GM12878 (cell line): ENCODE results near the gene CTPS1. TPM values are rescaled to one million over a fixed set of nuclear protein-coding genes. Genes with fewer than 3 reads are reported as not detected.

Source experiments
- ATAC-seq: fragments of 200-7000 bp; cut with Tn5 transposase; 3 replicates; pipeline ENCODE4 v1.9.1; 2020; ENCODE audit warnings: mild to moderate bottlenecking, moderate library complexity
- BruUV-seq: library from RNA; stranded (reverse); fragments of 400-500 nt; replicated peaks from 2 replicates; lab custom pipeline; 2021; lab: Mats Ljungman, UMichigan
- CTCF ChIA-PET: fragments of 300-600 bp; sonication (Branson Sonifier 250); formaldehyde crosslinking; extraction: SDS; loops from one replicate; lab custom pipeline; 2021; ENCODE audit warnings: inconsistent platforms; lab: Yijun Ruan, JAX
- POLR2A ChIA-PET: fragments of 350-600 bp; formaldehyde crosslinking; extraction: SDS; loops from one replicate; lab custom pipeline; 2021; ENCODE audit warnings: inconsistent platforms; lab: Charles Lee
- RAD21 ChIA-PET: fragments of 300-600 bp; sonication (Branson Sonifier 250); formaldehyde crosslinking; loops from one replicate; lab custom pipeline; 2023; ENCODE audit warnings: antibody characterized with exemption; ENCODE audit not compliant: unreplicated experiment; lab: Charles Lee
- SMC1A ChIA-PET: fragments of 300-600 bp; sonication (Branson Sonifier 250); formaldehyde crosslinking; loops from one replicate; lab custom pipeline; 2023; ENCODE audit not compliant: unreplicated experiment, uncharacterized antibody; lab: Charles Lee
- DNase-seq: peaks from one replicate; pipeline ENCODE4 v3.0.0-alpha.2; 2011; ENCODE audit warnings: low read depth, low spot score
- FAIRE-seq: peaks from 3 replicates; lab custom pipeline; 2011; peaks lifted over from hg19 to GRCh38; lab: Jason Lieb, UNC
- H2AFZ ChIP-seq: 2 replicates; pipeline ENCODE4 v1.6.0; 2011; ENCODE audit warnings: low read depth, low read length, control low read depth; ENCODE audit not compliant: control insufficient read depth
- H3K27ac ChIP-seq: 2 replicates; pipeline ENCODE4 v1.5.1; 2011; ENCODE audit warnings: control low read depth; ENCODE audit not compliant: control insufficient read depth, insufficient read depth
- H3K27me3 ChIP-seq, 2 experiments: replicated peaks in 1 of 2; 2 replicates each; pipeline versions ENCODE4 v1.6.0 to v1.6.1; 2011; ENCODE audit warnings: low read length in 1 of 2; ENCODE audit not compliant: control insufficient read depth in 2 of 2, insufficient read depth in 2 of 2
- H3K36me3 ChIP-seq, 2 experiments: 2 replicates each; pipeline ENCODE4 v1.5.1; 2011; ENCODE audit warnings: low read length in 1 of 2; ENCODE audit not compliant: control insufficient read depth in 2 of 2, insufficient read depth in 2 of 2
- H3K4me1 ChIP-seq: 2 replicates; pipeline ENCODE4 v1.6.1; 2011; ENCODE audit warnings: mild to moderate bottlenecking, low read length, moderate library complexity, mixed read lengths; ENCODE audit not compliant: control insufficient read depth, insufficient read depth
- H3K4me2 ChIP-seq: 2 replicates; pipeline ENCODE4 v1.6.0; 2011; ENCODE audit warnings: control low read depth; ENCODE audit not compliant: control insufficient read depth, insufficient read depth
- H3K4me3 ChIP-seq: fragments of 200-600 bp; sonication (generic); 2 replicates; pipeline ENCODE4 v1.5.1; 2016
- H3K79me2 ChIP-seq: 2 replicates; pipeline ENCODE4 v1.6.0; 2011; ENCODE audit warnings: low read length; ENCODE audit not compliant: control insufficient read depth, insufficient read depth
- H3K9ac ChIP-seq: 2 replicates; pipeline ENCODE4 v1.8.0; 2011; ENCODE audit warnings: low read length, control low read depth, mixed read lengths; ENCODE audit not compliant: control insufficient read depth, insufficient read depth
- H3K9me3 ChIP-seq: replicated peaks from 3 replicates; pipeline ENCODE4 v1.5.1; 2011; ENCODE audit warnings: mild to moderate bottlenecking, low read length; ENCODE audit not compliant: control insufficient read depth, insufficient read depth
- H4K20me1 ChIP-seq: 2 replicates; pipeline ENCODE4 v1.6.0; 2011; ENCODE audit not compliant: control insufficient read depth, insufficient read depth
- BCL11A ChIP-seq: IDR thresholded peaks from 2 replicates; pipeline ENCODE4 v1.6.1; 2011; ENCODE audit warnings: low read depth, low read length
- CHD4 ChIP-seq: fragments of 200-600 bp; sonication (generic); IDR thresholded peaks from 2 replicates; pipeline ENCODE4 v1.6.1; 2016; ENCODE audit warnings: mild to moderate bottlenecking
- GABPA ChIP-seq: IDR thresholded peaks from 2 replicates; pipeline ENCODE4 v1.6.1; 2014; ENCODE audit warnings: antibody characterized with exemption, low read depth, mild to moderate bottlenecking, inconsistent platforms
- JUNB ChIP-seq: IDR thresholded peaks from 2 replicates; pipeline ENCODE4 v1.6.1; 2016; ENCODE audit warnings: antibody characterized with exemption, mild to moderate bottlenecking
- MEF2A ChIP-seq: IDR thresholded peaks from 2 replicates; pipeline ENCODE4 v1.6.1; 2011; ENCODE audit warnings: low read depth, mild to moderate bottlenecking, low read length, moderate library complexity; ENCODE audit not compliant: insufficient read depth
- MYB ChIP-seq: fragments of 150-350 bp; IDR thresholded peaks from 2 replicates; pipeline ENCODE4 v1.6.1; 2014; ENCODE audit warnings: mild to moderate bottlenecking, low read depth, low read length, borderline replicate concordance
- NR2C2 ChIP-seq: IDR thresholded peaks from 2 replicates; pipeline ENCODE4 v1.6.1; 2011; ENCODE audit warnings: borderline replicate concordance, low read depth; ENCODE audit not compliant: control insufficient read depth, insufficient read length
- NR2F1 ChIP-seq: fragments of 450-650 bp; conservative IDR thresholded peaks from 2 replicates; pipeline ENCODE4 v1.6.1; 2017; ENCODE audit warnings: mild to moderate bottlenecking
- RAD21 ChIP-seq: IDR thresholded peaks from 2 replicates; pipeline ENCODE4 v1.6.1; 2011; ENCODE audit warnings: mild to moderate bottlenecking, low read depth, low read length, moderate library complexity; ENCODE audit not compliant: insufficient read depth
- SIN3A ChIP-seq: IDR thresholded peaks from 2 replicates; pipeline ENCODE4 v1.6.1; 2012; ENCODE audit warnings: low read depth, low read length, improper control_type of control experiment
- SMAD1 ChIP-seq: fragments of 450-650 bp; IDR thresholded peaks from 2 replicates; pipeline ENCODE4 v1.6.1; 2018; ENCODE audit warnings: mild to moderate bottlenecking, low read depth; ENCODE audit not compliant: partially characterized antibody
- SMAD5 ChIP-seq: IDR thresholded peaks from 2 replicates; pipeline ENCODE4 v1.6.1; 2016; ENCODE audit warnings: antibody characterized with exemption, low read depth
- TARDBP ChIP-seq: IDR thresholded peaks from 2 replicates; pipeline ENCODE4 v1.6.1; 2016; ENCODE audit warnings: borderline replicate concordance
- TCF7 ChIP-seq: IDR thresholded peaks from 2 replicates; pipeline ENCODE4 v1.6.1; 2014; ENCODE audit warnings: antibody characterized with exemption, borderline replicate concordance
- ZNF207 ChIP-seq: fragments of 450-650 bp; IDR thresholded peaks from 2 replicates; pipeline ENCODE4 v1.6.1; 2014; ENCODE audit warnings: antibody characterized with exemption, mild to moderate bottlenecking, borderline replicate concordance
- ZNF217 ChIP-seq: fragments of 450-650 bp; IDR thresholded peaks from 2 replicates; pipeline ENCODE4 v1.6.1; 2017; ENCODE audit warnings: antibody characterized with exemption, mild to moderate bottlenecking
- ZNF24 ChIP-seq: fragments of 450-650 bp; IDR thresholded peaks from 2 replicates; pipeline ENCODE4 v1.6.1; 2017; ENCODE audit warnings: antibody characterized with exemption, mild to moderate bottlenecking
- ZNF622 ChIP-seq: fragments of 450-650 bp; IDR thresholded peaks from 2 replicates; pipeline ENCODE4 v1.6.1; 2017; ENCODE audit warnings: mild to moderate bottlenecking, inconsistent platforms
- WGBS: methylation state at CpG from one replicate; pipeline ENCODE4 v1.1.6; 2016; ENCODE audit warnings: low lambda C conversion rate; ENCODE audit not compliant: insufficient replicate concordance, insufficient coverage; ENCODE audit errors: missing lambda C conversion rate; 5-methylcytosine and 5-hydroxymethylcytosine counted together
- in situ Hi-C: fragments of 300-500 bp; cut with MboI; formaldehyde crosslinking; loops from 9 replicates; pipeline ENCODE4 v1.14.3; 2018; ENCODE audit warnings: mixed read lengths
- intact Hi-C: fragments of 100-400 bp; cut with micrococcal nuclease; formaldehyde crosslinking; loops from one replicate; pipeline ENCODE4 v1.14.2; 2022; ENCODE audit not compliant: unreplicated experiment
- polyA plus RNA-seq, 11 experiments: library from polyadenylated mRNA; depleted of rRNA in 4 of 11; unstranded in 6 of 11; stranded (reverse) in 5 of 11; fragments of >200 nt; fragmentation: Nextera tagmentation in 4 of 11; fragmentation: Illumina TruSeq in 1 of 11; extraction: Ambion mirVana in 4 of 11; extraction: Trizol in 1 of 11; gene quantifications; 1 replicate in 1 of 11; 2 replicates in 10 of 11; pipeline versions ENCODE4 v1.2.1 to v1.2.3, GENCODE V29; 2011 to 2016; ENCODE audit warnings: inconsistent platforms in 2 of 11, missing spikeins in 2 of 11, low read depth in 1 of 11
- total RNA-seq, 4 experiments: library from RNA; depleted of rRNA in 3 of 4; stranded (reverse); fragments of >200 nt in 3 of 4; fragmentation: Illumina TruSeq in 1 of 4; extraction: Trizol in 1 of 4; gene quantifications; 2 replicates each; pipeline versions ENCODE4 v1.2.1 to v1.2.3, GENCODE V29; 2013 to 2021
- TF ChIP-seq, protein P1 (sequence below): fragments of 450-650 bp; IDR thresholded peaks from 2 replicates; pipeline ENCODE4 v1.6.1; 2017; ENCODE audit warnings: borderline replicate concordance

CTPS1 gene
- total and polyA plus RNA-seq, 10 of the 15 experiments (the other 5 are each of a cell fraction or from before 2014, with no cell fraction given) = 27.5 to 106 (median 62.8) TPM

DNA sequence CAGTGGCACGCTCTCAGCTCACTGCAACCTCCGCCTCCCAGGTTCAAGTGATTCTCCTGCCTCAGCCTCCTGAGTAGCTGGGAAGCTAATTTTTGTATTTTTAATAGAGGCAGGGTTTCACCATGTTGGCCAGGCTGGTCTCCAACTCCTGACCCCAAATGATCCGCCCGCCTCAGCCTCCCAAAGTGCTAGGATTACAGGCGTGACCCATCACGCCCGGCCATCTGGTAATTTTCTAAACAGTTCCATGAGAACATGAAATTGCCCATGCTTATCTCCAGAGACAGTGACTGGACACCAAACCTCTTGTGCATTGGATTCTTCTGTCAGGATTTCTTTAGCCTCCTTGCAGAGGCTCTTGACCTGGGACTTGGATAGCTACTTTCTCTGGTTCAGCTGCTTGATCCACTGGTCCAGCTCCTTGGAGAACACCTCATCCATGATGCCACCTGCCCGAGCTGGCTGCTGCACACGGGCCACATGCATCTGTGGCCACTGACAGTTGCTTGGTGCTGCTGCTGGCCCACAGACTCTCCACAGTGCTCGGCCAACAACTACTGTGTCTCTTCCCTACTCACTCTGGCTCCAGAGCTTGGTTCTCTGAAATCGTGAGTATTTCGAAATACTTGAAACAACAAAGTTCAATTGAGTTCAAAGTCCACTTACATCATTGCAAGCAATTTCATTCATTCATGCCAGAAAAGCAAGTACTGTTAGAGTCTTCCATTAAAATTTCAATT lies 40.0 kb upstream of the CTPS1 start:
- H3K79me2 ChIP-seq = no peaks in the 10 kb centered on the region
- H3K4me3 ChIP-seq = no peak overlapping the region
- no peaks in the 10 kb centered on the region for H3K27me3 ChIP-seq
- H3K4me2 ChIP-seq = no peak overlapping the region
- H3K9ac ChIP-seq = no peak overlapping the region
- FAIRE-seq (no peak), ATAC-seq (no peak), DNase-seq (no peak)
- ChIA-PET RAD21 (no interaction called here), CTCF (interaction anchor here (0.6 to 9.0 kb wide), 4 partner anchors 11 to 217 kb away, joined by 3 to 78 read pairs (median 5); no protein-coding TSS in a partner anchor), SMC1A (interaction anchor here (0.8 to 2.1 kb wide), 5 partner anchors 10 to 63 kb away, joined by 3 to 5 read pairs (median 4); no protein-coding TSS in a partner anchor), POLR2A (interaction anchor here (0.7 kb wide), 2 partner anchors 83 to 129 kb away, joined by 3 to 7 read pairs; no protein-coding TSS in a partner anchor)
- in situ Hi-C loops = no loop called here
- no peaks in the 10 kb centered on the region for H3K4me1 ChIP-seq
- TF ChIP-seq ZNF24 (peak; percentile 45; the same call in 1 of the 2 replicates), SMAD5 (no peak), ZNF622 (no peak)
- BruUV-seq = no TSS peak
- H2AFZ ChIP-seq = no peak overlapping the region
- no peak overlapping the region for H3K27ac ChIP-seq
- no peaks in the 10 kb centered on the region for H3K36me3 ChIP-seq
- intact Hi-C loops = no loop called here
- no peaks in the 10 kb centered on the region for H3K9me3 ChIP-seq
- H4K20me1 ChIP-seq = no peaks in the 10 kb centered on the region
- 54% methylated on average over 12 of the region's 12 CpGs for WGBS

DNA sequence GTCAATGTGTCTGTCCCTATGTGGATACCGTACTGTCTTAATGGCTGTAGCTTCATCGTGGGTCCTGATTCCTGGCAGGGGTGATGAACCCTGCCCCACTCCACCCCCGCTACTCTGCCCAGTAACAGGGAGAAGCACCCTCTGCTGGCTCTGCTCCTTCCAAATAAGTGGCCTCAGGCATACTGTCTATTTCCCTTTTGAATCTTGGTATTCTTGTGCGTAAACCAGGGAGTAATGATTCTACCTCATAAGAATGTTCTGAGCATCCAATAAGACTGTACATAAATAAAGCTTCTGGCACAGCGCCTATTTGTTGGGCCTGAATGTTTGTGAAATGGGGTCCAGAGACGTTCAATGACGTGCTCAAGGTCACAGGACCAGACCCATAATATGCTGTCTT lies 35.2 kb upstream of the CTPS1 start:
- Histone ChIP-seq H3K4me3 (no peak overlapping the region), H2AFZ (no peak overlapping the region), H3K4me1 (no peaks in the 10 kb centered on the region), H3K36me3 (no peaks in the 10 kb centered on the region), H3K79me2 (no peaks in the 10 kb centered on the region), H3K9ac (no peak overlapping the region), H3K9me3 (no peaks in the 10 kb centered on the region), H3K27ac (no peak overlapping the region), H3K27me3 (no peaks in the 10 kb centered on the region), H3K4me2 (no peak overlapping the region), H4K20me1 (no peaks in the 10 kb centered on the region)
- SMC1A ChIA-PET = interaction anchor here (15.8 kb wide), 1 partner anchor 90 kb away, joined by 197 read pairs; the partner anchor contains the start of gene CITED4
- RAD21 ChIA-PET = no interaction called here
- intact Hi-C loops (no loop called here), in situ Hi-C loops (no loop called here)
- POLR2A ChIA-PET = no interaction called here
- FAIRE-seq (no peak), ATAC-seq (no peak), DNase-seq (no peak)
- no TSS peak for BruUV-seq
- WGBS = 26% methylated on average over 7 of the region's 7 CpGs
- CTCF ChIA-PET = interaction anchor here (0.9 to 9.0 kb wide), 4 partner anchors 6 to 96 kb away, joined by 3 to 78 read pairs (median 3); no protein-coding TSS in a partner anchor
- TF ChIP-seq ZNF207 (no peak), JUNB (no peak), ZNF217 (no peak), CHD4 (no peak), RAD21 (no peak), SIN3A (no peak), MEF2A (no peak), SMAD1 (no peak), MYB (no peak), TARDBP (no peak), BCL11A (no peak), NR2C2 (no peak), TCF7 (no peak), GABPA (no peak), NR2F1 (no peak)
- TF ChIP-seq, protein P1, sequence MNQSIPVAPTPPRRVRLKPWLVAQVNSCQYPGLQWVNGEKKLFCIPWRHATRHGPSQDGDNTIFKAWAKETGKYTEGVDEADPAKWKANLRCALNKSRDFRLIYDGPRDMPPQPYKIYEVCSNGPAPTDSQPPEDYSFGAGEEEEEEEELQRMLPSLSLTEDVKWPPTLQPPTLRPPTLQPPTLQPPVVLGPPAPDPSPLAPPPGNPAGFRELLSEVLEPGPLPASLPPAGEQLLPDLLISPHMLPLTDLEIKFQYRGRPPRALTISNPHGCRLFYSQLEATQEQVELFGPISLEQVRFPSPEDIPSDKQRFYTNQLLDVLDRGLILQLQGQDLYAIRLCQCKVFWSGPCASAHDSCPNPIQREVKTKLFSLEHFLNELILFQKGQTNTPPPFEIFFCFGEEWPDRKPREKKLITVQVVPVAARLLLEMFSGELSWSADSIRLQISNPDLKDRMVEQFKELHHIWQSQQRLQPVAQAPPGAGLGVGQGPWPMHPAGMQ = no peak
